Suppressor macrophage (primary cell): ENCODE data around the gene UBE2V1.
"Not testable (repeated sequence)": the region's sequence is repeated elsewhere in the genome, so short reads cannot be mapped to it uniquely, and the experiment has no call there.

Experiments
- DNase-seq, 4 experiments: peaks; one replicate each; pipeline ENCODE4 v3.0.0-alpha.2; 2020 to 2022

Gene UBE2V1

DNA sequence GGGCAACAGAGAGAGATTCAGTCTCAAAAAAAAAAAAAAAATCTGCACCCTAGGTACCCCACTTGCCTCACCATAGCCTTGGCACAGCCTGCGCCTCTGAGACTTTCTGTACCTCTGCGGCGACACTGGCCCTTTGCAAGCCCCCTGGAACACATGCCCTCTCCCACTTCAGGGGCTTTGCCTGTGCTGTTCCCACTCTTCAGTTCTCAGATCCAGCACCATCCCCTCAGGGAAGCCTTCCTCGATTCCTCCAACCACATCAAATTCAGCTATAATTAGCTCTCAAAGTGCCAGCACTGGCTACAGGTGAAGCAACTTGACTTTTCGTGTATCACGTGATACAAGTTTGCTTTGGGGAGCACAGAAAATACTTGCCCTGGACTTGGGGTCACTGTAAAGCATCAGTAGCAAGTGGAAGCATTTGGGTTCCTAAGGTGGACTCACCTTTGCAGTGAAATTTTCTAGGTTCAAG lies 2.1 kb upstream of the UBE2V1 start:
- DNase-seq = no peak

DNA sequence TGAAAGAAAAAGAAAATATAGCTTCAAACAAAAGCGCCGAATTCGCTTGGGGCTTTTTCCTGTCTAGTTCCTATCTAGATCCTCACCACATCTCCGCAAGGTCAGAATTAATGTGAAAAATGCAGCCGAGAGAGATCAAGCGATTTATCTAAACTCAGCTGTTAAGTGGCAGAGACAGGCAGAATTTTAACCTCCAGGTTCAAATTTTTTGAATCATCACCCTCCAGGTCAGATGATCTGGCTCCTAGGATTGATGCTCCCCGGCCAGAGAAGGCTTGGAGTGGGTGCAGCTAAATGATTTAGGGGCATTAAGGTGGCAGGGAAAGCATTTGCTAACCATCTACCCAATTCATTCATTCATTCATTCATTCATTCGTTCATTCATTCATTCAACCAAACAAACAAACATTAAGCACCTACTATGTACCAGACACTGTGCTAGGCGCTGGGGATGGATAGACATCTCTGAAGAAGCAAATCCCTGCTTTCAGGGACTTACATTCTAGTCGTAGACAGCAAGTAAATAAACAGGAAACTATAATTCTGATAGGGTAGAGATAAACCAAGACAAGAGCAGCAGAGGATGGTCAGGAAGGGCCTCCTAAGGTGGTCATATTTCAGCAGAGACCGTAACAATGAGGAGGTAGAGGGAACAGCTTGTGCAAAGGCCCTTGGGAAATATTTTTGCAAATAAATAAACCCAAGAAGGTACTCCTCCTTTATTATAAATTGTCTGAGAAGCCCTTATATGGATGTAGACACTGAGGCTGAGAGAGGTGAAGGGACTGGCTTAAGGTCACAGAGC lies 672 bp upstream of the UBE2V1 start:
- DNase-seq = no peak

DNA sequence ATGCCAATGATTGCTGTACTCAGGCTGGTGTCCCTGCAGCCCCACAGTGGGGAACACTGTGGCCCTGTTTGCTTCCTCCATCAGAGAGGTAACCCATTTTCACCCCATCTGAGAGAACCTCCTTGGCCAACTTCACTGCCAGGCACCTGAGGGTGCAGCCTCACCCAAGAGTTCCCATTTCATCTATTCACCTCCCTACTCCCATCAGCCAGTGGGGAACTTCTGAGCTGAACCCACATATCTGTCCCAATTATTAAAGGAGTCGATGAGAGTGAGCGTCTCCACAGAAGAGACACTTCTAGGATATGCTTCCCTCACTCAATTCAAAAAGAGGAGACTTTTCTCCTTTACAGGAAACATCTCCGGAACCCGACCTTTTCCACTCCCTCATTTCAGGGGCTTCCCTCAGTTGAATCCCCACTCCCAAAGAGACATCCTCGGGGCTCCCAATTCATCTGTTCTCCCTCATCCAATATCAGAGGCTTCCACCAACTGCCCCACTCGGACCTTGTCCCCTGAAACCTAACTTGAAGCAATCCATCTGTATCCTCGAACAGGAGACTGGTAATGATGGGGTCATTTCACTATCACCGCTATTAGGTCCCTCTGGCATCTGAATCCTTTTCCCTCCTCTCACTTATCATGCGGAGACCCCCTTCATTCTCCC lies 988 bp downstream of the UBE2V1 start:
- DNase-seq = no peak

DNA sequence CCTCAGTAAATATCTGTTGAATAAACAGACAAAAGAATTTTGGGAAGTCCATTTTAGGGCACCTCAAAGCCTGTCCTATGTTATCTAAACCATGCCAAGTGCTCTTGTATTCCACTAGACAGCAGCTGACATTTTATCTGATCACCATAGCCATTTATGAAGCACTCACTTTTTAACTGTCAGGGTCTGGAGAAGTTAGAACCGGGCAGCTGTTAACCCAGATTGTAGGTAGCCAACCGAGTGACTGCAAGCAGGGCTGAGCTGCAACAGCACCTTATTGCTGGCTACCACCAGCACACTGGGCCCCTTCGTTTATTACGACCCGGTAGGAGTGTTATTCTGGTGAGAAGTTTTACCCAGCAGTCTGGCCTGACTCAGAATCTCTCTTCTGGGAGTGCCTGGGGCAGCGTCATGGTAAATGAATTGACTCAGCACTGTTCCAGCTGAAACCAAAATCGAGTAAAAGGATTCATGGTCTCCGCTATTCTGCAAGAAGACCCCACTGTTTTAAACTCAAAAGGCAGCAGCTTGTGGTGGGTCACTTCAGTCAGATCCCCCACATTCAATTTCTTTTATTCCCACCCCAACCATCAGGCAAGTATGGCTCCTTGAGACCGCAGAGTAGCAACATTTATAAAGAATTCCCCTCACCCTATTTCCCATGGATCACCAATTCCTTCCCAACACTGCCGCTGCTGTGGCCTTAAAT lies 1.7 kb downstream of the UBE2V1 start:
- DNase-seq = no peak

DNA sequence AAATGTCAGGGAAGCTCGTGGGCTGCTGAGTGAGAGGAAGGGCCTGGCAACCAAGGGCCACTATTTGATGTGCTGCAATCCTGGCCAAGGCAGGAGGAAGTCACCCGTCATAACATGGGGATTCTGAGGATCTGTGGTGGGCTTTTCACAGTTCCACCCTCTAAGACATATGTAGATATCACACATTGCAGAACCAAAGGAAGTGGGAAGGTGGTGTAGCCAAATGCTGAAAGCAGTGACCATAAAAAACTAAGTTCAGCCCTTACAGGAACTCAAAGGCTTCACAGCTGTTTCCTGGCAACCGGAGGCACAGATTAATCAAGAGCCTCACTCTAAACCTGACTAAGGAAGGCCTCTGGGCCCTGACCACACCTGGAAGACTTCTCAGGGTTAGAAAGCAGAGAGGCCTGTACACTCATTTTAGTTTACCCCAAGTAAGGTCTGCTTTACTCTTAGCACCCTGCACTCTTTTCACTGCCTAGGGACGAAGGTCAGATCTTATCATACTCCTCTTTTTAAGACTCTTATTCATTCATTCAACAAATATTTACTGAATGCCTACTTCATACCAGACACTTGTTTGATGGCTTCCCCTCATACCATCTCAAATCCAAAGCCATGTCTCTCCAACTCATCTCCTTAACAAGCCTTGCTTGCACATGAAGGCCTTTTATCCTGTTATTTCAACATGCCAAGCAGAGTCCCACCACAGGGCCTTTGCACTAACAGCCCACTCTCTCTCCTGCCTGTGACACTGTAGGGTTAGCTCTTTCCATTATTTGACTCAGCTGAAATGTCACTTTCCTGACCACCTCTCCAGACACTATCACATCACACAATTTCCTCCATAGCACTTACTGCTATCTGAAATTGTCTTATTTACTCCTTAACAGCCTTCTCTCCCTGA lies 2.6 kb downstream of the UBE2V1 start:
- DNase-seq = peak; percentile 61 to 87 (median 63)

DNA sequence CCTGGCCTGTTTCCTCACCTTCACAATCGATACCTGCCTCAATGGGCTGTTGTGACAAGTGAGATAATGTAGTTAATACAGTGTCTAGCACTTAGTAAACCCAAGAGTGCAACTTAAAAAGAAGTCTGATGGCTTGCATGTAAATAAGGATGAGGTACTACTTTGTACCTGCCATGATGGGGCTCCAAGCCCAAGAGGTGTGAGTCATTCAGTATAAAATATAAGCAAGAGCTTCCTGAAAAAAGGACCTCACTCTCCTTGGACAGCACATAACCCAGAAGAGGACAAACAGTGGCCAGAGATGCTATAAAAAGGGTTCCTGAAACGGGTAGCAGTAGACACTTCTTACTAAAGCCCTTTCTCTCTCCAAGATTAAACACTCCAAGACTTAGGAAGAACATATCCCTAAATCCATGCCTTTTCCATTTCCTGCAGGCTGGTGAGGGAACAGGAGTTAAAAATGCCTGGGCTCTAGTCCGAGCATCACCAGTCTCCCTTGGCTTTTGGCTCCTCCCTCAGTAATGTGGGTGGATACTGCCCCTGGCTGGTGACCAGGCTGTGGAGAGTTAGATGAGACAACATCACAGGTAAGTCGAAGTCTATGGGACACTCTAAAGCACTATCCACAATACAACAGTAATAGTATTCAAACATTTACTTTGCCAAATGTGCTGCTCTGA lies 4.3 kb downstream of the UBE2V1 start:
- DNase-seq = peak in 1 of 4 experiments; percentile 21

DNA sequence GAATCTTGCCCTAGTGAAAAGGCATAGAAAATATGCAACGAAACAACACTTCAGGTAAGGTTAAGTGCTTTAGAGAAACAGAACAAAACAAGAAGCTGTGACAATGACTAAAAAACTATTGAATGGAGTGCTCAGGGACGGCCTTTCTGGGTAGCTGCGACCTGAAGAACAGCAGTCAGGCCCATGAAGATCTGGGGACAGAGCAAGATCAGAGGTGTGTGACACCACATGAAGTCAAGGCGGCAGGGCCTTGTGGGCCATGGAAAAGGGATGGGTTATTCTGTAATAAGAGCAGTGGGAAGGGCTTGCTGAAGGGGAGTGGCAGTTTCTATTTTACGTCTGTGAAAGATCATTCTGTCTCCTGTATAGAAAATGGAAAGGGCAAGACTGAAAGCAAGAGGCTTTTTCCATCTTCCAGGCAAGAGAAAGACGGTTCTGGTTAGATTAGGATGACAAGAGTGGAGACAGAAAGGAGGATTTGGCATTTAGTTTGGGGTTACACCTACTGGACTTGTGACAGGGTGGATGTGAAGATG lies 5.1 kb downstream of the UBE2V1 start:
- DNase-seq = no peak

DNA sequence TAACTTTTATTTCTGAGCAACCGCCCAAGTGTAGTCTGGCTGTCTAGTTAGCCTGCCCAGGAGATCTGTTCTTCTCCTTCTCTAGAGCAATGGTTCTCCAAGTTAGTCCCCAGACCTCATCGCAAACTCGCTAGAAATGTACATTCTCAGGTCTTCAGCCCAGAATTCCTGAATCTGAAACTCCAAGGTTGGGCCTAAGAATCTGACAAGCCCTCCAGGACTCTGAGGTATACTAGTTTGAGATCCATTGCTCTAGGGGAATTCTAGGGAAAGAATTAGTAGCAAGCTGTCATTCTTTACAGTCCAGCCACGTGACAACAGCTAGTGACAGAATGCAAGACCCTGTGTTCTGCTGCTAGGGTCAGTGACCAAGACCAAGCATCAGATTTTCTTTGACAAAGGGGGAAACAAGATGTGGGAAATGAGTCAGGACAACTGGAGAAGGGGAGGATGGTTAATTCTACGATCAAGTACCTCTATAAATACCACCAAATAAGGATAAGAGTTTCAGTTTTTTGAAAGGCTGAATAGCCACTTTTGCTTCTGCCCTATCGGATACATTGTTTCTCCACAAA lies 5.8 kb downstream of the UBE2V1 start:
- DNase-seq = peak in 1 of 4 experiments; percentile 17

DNA sequence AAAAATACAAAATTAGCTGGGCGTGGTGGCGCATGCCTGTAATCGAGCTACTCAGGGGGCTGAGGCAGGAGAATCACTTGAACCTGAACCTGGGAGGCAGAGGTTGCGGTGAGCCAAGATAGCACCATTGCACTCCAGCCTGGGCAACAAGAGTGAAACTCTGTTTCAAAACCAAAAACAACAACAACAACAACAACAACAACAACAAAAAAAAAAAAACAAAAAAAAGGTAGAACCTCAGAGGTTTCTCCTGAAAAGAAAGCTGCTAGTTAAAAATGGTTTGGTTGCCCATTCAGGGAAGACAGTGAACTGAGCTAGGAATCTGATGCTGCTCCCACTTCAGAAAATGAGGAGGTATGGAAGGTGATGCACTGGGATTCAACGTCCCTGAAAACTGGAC lies 6.3 kb downstream of the UBE2V1 start:
- DNase-seq = not testable (repeated sequence)

DNA sequence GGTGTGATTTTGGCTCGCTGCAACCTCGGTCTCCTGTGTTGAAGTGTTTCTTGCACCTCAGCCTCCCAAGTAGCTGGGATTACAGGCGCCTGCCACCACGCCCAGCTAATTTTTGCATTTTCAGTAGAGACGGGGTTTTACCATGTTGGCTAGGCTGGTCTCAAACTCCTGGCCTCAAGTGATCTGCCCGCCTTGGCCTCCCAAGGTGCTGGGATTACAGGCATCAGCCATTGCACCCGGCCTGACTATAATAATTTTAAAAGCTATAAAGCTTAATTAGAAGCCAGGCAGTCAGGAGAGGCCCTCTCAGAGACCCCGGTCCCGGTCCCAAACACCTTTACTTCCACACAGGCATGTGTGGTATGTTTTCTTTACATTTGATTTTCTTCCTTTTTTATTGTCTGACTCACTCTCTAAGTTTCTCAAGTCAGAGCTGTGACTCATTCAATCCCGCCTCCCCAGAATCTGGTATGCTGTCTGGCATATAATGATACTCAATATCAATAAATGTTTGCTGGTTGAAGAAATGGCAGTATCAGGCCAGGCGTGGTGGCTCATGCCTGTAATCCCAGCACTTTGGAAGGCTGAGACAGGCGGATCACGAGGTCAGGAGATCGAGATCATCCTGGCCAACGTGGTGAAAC lies 9.4 kb downstream of the UBE2V1 start:
- peak; percentile 54 to 73 (median 68) for DNase-seq

DNA sequence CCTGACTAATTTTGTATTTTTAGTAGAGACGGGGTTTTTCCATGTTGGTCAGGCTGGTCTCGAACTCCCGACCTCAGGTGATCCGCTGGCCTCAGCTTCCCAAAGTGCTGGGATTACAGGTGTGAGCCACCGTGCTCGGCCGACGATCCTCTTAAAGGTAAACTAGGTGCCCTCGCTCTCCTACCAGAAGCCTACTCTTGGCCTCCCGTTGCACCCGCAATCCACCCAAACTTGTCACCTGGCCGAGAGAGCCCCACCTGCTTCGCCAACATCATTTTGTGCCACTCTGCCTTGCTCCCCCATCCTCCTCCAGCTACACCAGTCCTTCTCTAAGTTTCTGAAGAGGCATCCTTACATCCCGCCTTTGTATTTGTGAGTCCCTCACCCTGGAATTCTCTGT lies 10.4 kb downstream of the UBE2V1 start:
- not testable (repeated sequence) for DNase-seq

DNA sequence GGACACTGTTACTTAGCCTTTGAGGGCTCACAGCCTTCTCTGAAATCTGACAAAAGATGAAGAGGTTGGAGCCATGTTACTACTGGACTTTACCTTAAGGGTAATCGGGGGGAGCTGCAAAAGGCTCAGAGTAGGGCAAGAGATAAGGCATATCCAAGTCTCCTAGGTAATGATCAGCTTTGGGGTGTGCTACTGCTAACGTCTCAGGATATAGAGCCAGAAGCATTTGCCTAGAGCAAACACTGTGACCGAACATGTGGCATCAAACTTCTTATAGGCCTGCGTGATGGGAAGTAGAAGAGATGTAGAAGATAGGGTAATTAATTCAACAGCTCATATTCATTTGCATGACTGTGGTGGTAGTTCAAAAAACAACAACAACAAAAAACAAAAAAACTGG lies 11.1 kb downstream of the UBE2V1 start:
- no peak for DNase-seq

DNA sequence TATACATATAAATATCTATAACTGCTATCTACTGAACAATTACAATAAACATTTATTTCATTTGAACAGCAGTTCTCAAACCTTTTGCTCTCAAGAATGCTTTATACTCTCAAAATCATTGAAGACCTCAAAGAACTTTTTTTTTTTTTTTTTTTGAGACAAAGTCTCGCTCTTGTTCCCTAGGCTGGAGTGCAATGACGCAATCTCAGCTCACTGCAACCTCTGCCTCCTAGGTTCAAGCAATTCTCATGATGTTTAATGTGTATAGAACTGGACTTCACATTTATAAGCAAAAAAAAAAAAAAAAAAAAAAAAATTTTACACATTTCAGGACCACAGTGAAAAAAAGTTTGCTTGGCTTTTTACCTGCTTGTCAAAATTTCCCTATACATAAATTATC lies 11.7 kb downstream of the UBE2V1 start:
- DNase-seq = peak in 3 of 4 experiments; percentile 23 to 42 (median 33)

DNA sequence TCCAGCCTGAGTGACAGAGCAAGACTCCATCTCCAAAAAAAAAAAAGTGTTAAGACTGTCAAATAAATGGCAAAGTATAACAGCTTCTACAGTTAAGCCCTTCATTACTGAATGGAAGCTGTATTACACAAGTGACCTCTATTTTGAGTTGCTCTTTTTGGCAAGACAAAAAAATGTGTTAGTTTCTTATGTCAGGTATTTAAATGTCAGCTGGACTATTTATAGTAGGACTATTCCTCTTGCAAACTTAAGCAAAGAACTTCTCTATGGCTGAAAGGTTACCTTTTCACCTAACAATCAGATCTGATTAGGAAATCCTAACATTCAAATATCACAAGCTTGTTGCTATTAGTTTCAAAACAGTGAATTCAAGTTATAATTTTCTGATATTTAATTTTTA lies 12.4 kb downstream of the UBE2V1 start:
- peak in 1 of 4 experiments; percentile 19 for DNase-seq

DNA sequence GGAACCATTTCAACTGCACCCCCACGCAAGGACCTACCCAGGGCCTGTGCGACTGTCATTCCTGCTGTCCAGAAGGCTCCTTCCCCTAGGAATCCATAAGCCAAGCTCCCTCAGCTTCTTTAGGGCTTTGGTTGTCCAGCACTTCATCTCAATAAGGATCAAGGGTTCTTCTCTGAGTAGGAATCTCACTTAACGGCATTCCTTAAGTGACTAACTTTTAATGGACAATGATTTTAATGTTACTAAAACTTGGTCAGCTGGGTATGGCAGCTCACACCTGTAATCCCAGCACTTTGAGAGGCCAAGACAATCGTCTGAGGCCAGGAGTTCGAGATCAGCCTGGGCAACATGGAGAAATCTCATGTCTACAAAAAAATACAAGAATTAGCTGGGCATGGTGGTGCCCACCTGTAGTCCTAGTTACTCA lies 13.4 kb downstream of the UBE2V1 start:
- DNase-seq = no peak

DNA sequence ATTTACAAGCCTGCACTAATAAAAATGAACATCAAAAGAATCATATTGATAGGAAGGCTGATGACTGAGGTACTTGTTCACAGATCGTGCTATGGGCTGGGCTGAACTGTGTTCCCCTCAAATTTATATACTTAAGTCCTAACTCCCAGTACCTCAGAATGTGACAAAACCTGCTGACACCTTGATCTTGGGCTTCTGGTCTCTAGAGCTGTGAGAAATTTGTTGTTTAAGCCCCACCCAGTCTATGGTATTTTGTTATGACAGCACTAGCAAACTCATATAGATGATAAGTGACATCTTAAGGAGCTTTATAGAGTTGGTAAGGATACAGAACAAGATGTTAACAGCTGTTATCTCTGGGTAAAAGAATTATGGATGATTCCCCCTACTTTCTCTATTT lies 13.8 kb downstream of the UBE2V1 start:
- DNase-seq = no peak

DNA sequence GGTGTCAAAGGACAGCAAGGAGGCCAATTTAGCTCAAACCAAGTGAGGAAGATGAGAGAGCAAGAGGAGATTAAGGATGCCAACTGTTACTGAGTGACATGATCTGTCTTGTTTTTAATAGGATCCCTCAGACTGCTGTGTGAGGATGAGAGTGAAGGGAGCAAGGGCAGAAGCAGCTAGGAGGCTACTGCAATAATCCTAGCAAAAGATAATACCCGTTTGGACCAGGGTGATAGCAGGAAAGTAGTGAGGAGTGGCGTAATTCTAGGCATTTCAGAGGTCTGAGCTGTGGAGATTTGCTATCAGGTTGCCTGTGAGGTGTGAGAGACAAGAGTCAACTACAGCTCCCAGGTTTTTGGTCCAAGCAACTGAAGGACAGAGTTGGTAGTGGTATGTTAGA lies 14.7 kb downstream of the UBE2V1 start:
- DNase-seq = no peak

DNA sequence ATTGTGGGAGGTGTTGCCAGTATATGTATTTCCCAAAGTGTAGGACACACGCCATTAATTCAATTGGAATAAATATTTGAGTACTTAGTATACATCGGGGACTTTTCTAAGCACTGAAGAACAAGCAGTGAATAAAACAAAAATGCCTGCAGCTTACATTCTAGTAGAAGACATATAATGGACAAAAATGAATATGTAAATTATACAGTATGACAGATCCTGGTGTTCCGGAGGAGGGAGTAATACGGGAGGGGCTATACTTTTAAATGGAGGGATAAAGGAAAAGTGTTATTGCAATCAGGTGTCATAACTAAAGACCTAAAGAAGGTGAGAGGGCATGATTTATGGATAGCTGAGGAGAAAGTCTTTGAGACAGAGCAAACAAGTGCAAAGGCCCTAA lies 15.1 kb downstream of the UBE2V1 start:
- no peak for DNase-seq

DNA sequence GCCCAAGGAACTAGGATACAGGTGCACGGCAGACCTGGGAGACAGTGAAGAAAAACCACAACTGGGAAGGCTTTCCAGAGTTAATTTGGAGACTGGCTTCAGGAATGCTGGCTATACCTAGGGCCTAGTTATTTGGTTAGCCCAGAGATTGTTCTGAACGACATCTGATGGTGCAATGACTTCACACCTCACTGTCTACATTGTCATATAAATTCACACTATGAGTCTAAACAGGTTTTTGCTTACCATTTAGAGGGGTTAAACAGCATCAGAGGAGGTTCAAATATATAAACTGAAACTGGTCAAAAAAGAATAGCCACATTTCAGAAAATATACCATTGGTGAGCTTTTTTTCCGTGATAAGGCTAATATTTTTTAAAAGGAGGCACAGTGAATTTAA lies 16.7 kb downstream of the UBE2V1 start:
- no peak for DNase-seq

DNA sequence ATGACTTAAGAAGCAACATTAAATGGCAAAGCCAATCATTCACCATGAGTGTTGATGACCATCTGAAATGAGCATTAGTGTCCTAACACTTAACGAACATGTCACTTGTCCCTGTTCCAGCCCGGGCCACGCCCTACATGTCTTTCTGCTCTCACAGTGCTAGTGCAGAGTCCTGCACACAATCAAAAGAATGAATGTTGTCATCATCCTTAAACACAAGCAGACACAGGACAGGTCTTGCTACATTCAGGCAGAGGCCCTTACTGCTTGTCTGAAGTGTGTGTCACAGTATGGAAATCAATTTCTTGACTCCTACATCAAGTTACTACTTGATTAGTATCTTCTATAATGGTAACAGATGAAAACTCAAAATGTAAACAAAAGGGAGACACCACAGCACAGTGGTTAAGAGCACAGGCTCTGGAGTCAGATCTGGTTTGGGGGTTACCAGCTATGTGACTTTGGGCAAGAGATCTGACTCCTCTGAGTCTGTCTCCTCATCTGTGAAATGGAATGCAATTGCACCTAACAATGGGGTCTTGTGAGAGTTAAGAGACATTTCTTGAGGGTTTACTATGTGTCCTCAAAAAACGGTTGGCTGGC lies 17.4 kb downstream of the UBE2V1 start:
- no peak for DNase-seq
